Immature natural killer cell (primary cell): ENCODE results near the gene BEND7. TPM values are rescaled to one million over a fixed set of nuclear protein-coding genes. Genes with fewer than 3 reads are reported as not detected.

Experiments used
- DNase-seq, 3 donors: peaks; one replicate each; pipeline ENCODE4 v3.0.0; 2022; ENCODE audit warnings: mixed read lengths in 1 of 3
- H3K27ac Mint-ChIP-seq, 6 donors: one replicate each; pipeline ENCODE4 v1.8.0; 2020; ENCODE audit warnings: mixed read lengths in 6 of 6, mild to moderate bottlenecking in 5 of 6, inconsistent platforms in 4 of 6, moderate library complexity in 3 of 6
- H3K27me3 Mint-ChIP-seq, 3 donors: one replicate each; pipeline ENCODE4 v1.8.0; 2020 to 2021; ENCODE audit warnings: low read depth in 3 of 3, mild to moderate bottlenecking in 3 of 3, mixed read lengths in 3 of 3, moderate library complexity in 3 of 3, inconsistent platforms in 1 of 3
- H3K36me3 Mint-ChIP-seq, 3 donors: one replicate each; pipeline ENCODE4 v1.8.0; 2020; ENCODE audit warnings: mixed read lengths in 3 of 3, inconsistent platforms in 2 of 3, mild to moderate bottlenecking in 2 of 3
- H3K4me1 Mint-ChIP-seq, 2 donors: one replicate each; pipeline ENCODE4 v1.8.0; 2020; ENCODE audit warnings: inconsistent platforms in 2 of 2, mild to moderate bottlenecking in 2 of 2, mixed read lengths in 2 of 2, moderate library complexity in 1 of 2
- H3K4me3 Mint-ChIP-seq, 5 donors: one replicate each; pipeline ENCODE4 v1.8.0; 2020; ENCODE audit warnings: mild to moderate bottlenecking in 5 of 5, mixed read lengths in 5 of 5, inconsistent platforms in 3 of 5, moderate library complexity in 3 of 5
- H3K9me3 Mint-ChIP-seq, 6 donors: one replicate each; pipeline ENCODE4 v1.8.0; 2020; ENCODE audit warnings: mild to moderate bottlenecking in 6 of 6, mixed read lengths in 6 of 6, inconsistent platforms in 4 of 6, moderate library complexity in 3 of 6
- polyA plus RNA-seq, 3 donors: library from polyadenylated mRNA; unstranded; fragments of 300-500 nt; fragmentation: Illumina TruSeq; gene quantifications; one replicate each; pipeline ENCODE4 v1.2.3, GENCODE V29; 2021

Gene BEND7
- polyA plus RNA-seq, 3 donors from 2014 or later, result not detected

DNA sequence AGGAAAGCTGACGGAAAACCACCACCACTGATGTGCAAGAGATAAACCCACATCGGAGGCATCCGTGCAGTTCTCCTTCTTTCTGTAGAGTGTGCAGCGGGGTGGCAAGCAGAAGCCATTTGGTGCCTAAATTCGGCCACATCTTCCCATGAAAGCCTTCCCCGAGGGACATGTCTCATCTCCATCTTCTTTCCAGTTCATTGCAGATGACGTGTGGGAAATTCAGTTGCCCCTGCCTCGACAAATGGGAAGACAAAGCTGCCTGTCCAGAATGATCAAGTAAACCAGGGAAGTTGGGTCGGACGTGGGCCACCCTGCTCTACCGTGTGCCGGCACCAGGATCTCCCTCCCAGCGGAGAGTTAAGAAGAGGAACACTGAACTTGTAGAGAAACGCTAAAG lies 14.5 kb downstream of the BEND7 start:
- Mint-ChIP-seq H3K27me3 (peaks cover 0 to 5% (median 3%) of the 10 kb centered on the region in 3 donors), H3K4me1 (no peaks in the 10 kb centered on the region), H3K27ac (no peak overlapping the region), H3K4me3 (no peak overlapping the region), H3K36me3 (no peaks in the 10 kb centered on the region), H3K9me3 (no peaks in the 10 kb centered on the region)
- DNase-seq, result no peak

DNA sequence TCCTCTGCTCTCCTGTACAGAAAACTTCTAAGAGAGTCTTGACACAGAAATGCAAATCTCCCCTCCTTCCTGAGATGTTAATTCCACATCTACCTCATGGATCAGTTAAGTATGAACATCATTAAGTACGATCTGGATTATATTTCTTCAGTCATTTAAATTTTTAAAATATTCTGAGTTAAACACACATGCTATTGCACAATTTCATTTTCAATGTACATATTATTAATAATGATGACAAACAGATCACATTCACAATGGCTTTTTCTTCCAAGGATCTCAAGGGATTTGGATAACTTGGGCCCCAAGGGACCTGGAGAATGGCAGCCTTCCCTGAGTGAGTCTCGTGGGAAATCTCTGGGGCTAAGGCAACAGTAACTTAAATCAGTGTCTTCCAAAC lies 16.2 kb downstream of the BEND7 start:
- DNase-seq, result no peak
- H3K27me3 Mint-ChIP-seq, result peaks cover 0 to 5% (median 3%) of the 10 kb centered on the region in 3 donors
- H3K27ac Mint-ChIP-seq, result no peak overlapping the region
- H3K4me1 Mint-ChIP-seq, result no peaks in the 10 kb centered on the region
- H3K4me3 Mint-ChIP-seq, result no peak overlapping the region
- no peaks in the 10 kb centered on the region for H3K36me3 Mint-ChIP-seq
- H3K9me3 Mint-ChIP-seq, result no peaks in the 10 kb centered on the region

DNA sequence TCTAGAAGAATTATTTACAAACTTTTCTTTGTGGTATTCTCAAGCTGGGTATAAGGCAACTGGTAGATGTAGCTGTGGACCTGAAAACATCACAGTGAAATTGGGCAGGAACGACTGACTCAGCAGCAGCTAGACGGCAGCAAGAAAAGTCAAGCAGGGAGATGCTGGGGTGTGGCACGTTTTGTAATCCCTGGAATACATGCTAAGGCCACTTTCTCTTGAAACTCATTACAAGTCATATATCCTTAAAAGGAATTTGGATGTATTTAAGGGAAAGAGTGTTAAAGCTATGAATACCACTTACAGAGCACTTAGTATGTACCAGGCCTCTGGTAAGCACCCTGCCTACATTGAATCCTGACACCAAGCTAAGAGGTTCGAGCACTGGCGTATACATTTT lies 17.4 kb downstream of the BEND7 start:
- Mint-ChIP-seq H3K27ac (no peak overlapping the region), H3K9me3 (no peaks in the 10 kb centered on the region), H3K4me3 (no peak overlapping the region), H3K27me3 (peaks cover 0 to 5% (median 2%) of the 10 kb centered on the region in 3 donors), H3K4me1 (no peaks in the 10 kb centered on the region), H3K36me3 (no peaks in the 10 kb centered on the region)
- no peak for DNase-seq

DNA sequence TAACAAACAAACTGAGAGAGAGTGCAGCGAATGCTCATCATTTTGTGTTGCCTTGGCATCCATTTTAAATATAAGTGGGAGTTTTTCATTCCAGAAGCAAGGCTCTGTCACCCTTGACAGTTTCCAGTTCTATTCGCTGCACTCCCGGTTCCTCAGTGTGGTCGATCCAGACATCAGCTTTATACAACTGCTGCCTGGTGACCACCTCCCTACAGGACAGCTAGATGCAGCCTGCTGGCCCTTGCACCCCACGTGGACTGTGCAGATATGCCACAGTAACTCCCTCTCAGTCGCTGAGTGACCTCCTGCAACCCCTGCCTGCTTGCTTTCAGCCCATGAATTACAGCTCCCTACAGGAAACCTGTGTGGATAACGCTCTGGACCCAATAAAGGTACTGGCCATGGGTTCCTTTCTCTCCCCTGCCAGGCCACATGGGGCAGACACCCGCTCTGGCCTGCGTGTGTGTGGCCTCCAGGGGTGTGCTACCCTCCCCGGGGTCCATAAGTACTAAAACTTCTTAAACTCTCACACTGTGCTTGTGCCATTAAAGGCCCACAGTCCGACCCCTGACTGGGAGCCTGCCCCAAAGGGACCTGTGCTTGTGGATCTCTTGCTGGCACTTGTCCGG lies 23.6 kb downstream of the BEND7 start:
- Mint-ChIP-seq H3K27me3 (peaks cover 2 to 6% (median 3%) of the 10 kb centered on the region in 3 donors), H3K9me3 (no peaks in the 10 kb centered on the region), H3K36me3 (no peaks in the 10 kb centered on the region), H3K27ac (no peak overlapping the region), H3K4me1 (no peaks in the 10 kb centered on the region), H3K4me3 (no peak overlapping the region)
- no peak for DNase-seq

DNA sequence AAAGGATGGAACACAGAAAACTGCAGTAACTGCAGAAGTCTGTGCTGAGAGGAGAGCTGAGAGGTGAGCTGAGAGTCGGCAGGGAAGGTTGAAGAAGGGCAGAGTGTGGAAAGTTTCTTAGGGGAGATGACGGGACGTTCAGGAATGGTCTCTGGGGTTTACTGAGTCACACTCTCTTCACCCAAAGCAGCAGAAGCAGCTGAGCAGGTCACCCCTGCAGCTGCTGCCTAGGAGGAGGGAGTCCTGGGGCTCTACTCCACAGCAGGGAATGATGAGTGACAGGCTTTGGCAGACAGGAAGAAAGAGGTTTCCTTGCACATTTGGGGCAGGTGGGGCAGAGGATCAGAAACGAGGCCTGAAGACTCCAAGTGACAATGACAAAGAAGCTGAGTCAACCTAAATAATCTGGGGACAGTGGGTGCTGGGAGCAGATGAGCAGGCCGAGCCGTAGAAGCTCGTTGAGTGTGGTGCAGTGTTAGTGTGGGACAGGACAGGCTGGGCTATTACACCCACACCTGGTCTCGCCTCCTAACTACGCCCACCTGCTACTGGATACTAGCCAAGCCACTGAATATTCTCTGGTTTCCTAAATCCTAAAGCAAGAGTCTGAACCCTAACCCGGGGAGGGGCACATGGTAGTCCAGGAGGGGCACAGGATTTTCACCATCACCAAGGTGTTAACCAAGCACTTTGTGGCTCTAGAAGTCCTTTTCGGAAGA lies 24.9 kb downstream of the BEND7 start:
- Mint-ChIP-seq H3K27ac (no peak overlapping the region), H3K4me1 (no peaks in the 10 kb centered on the region), H3K9me3 (no peaks in the 10 kb centered on the region), H3K36me3 (no peaks in the 10 kb centered on the region), H3K4me3 (no peak overlapping the region), H3K27me3 (peaks cover 0 to 6% (median 3%) of the 10 kb centered on the region in 3 donors)
- DNase-seq, result no peak

DNA sequence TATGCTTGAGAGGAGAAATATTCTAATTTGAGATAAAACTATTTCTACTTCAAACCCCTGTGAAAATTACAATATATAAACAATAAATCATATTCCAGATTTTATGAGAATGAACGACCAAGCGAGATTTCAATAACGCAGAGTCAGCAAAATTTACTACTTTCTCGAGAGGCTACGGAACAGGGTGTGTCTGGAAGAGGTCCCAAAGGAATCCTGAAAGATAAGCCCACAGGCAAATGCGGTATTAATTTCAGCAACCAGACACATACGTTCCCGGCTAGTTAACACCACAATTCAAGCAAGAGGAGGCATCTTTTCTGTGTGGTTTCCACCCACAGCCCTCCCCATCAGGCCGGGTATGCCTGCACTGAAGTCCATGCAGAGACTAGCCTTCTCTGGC lies 26.4 kb downstream of the BEND7 start:
- no peaks in the 10 kb centered on the region for H3K36me3 Mint-ChIP-seq
- peaks cover 0 to 6% (median 3%) of the 10 kb centered on the region in 3 donors for H3K27me3 Mint-ChIP-seq
- DNase-seq, result no peak
- no peak overlapping the region for H3K27ac Mint-ChIP-seq
- no peaks in the 10 kb centered on the region for H3K4me1 Mint-ChIP-seq
- H3K4me3 Mint-ChIP-seq, result no peak overlapping the region
- H3K9me3 Mint-ChIP-seq, result no peaks in the 10 kb centered on the region

DNA sequence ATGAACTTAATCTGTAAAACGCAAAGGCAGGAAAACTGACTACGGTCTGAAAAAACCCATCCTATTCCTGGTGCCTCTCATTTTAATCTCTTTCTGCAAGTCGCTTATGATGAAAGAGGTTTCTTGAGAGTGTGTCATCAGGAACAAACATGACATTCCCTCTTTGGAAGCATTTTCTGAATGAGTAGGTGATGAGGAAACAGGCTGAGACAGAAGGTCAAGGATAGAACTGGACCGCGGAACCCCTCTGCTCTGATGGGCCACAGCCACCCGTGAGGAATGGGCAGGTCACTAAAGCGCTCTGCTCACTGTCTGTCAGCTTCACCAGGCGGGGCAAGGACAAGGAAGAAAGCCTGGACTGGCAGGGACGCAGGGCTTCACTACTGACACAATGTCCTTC lies 28.6 kb downstream of the BEND7 start:
- Mint-ChIP-seq H3K36me3 (no peaks in the 10 kb centered on the region), H3K4me1 (no peaks in the 10 kb centered on the region), H3K27ac (no peak overlapping the region), H3K4me3 (no peak overlapping the region), H3K9me3 (no peaks in the 10 kb centered on the region), H3K27me3 (peaks cover 0 to 6% (median 1%) of the 10 kb centered on the region in 3 donors)
- no peak for DNase-seq

DNA sequence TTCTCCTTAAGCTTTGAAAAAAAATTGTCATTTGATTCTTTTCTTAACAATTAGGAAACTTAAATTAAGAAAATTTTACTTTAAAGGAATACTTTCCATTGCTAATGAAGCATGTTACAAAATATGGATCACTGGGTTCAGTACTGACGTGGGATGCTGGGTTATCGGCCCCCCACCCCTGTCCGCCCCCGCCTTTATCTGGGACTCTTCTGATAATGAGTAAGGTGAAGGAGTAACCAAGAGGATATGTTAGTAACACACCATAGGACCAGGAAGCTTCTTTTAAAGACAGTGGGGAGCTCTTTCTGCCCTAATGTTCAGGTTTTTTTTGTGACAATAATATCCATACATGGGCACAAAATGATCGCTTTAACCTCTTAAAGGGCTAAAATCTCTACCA lies 29.7 kb downstream of the BEND7 start:
- H3K4me1 Mint-ChIP-seq, result no peaks in the 10 kb centered on the region
- H3K27me3 Mint-ChIP-seq, result peaks cover 0 to 2% (median 1%) of the 10 kb centered on the region in 3 donors
- H3K4me3 Mint-ChIP-seq, result no peak overlapping the region
- DNase-seq, result no peak
- H3K9me3 Mint-ChIP-seq, result no peaks in the 10 kb centered on the region
- no peaks in the 10 kb centered on the region for H3K36me3 Mint-ChIP-seq
- H3K27ac Mint-ChIP-seq, result no peak overlapping the region

DNA sequence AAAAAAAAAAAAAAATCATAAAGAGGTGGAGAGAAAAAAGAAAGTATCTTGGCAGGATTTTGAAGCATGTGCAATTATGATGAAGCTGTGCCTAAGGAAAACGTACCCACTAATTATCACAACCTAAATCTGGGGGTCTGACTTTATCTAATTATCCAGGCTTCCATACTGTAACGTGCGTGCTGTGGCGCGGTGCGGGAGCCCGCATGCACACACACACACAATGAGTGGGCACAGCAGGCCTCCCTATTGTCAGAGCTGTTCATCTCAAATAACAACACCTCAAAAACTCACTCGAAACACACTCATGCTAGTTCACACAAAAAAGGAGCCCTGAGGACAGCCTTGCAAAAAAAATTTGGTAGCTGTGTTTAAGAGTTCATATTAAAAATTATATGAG lies 31.9 kb downstream of the BEND7 start:
- peaks cover 0 to 3% (median 0%) of the 10 kb centered on the region in 3 donors for H3K27me3 Mint-ChIP-seq
- H3K9me3 Mint-ChIP-seq, result no peaks in the 10 kb centered on the region
- no peak for DNase-seq
- no peak overlapping the region for H3K27ac Mint-ChIP-seq
- H3K4me1 Mint-ChIP-seq, result no peaks in the 10 kb centered on the region
- no peaks in the 10 kb centered on the region for H3K36me3 Mint-ChIP-seq
- no peak overlapping the region for H3K4me3 Mint-ChIP-seq

DNA sequence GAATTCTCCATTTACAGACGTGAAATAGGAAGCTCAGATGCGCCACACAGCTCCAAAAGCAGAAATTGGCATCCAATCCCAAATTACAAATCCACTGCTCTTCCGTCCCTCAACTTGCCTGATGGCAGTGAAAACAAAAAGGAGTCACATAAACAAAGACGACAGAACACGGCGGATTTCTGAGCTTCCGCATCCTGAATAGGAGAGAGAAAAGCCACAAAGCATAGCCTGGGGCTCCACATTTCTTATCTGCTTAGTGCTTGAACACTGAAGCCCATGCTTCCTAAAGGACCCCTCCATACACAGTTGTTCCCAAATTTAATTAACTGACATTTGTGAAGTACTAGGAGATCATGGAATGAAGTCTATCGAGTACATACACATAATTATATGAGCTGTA lies 32.6 kb downstream of the BEND7 start:
- no peaks in the 10 kb centered on the region for H3K9me3 Mint-ChIP-seq
- H3K27ac Mint-ChIP-seq, result no peak overlapping the region
- H3K4me3 Mint-ChIP-seq, result no peak overlapping the region
- no peaks in the 10 kb centered on the region for H3K4me1 Mint-ChIP-seq
- DNase-seq, result no peak
- peaks cover 0 to 3% (median 0%) of the 10 kb centered on the region in 3 donors for H3K27me3 Mint-ChIP-seq
- H3K36me3 Mint-ChIP-seq, result no peaks in the 10 kb centered on the region

DNA sequence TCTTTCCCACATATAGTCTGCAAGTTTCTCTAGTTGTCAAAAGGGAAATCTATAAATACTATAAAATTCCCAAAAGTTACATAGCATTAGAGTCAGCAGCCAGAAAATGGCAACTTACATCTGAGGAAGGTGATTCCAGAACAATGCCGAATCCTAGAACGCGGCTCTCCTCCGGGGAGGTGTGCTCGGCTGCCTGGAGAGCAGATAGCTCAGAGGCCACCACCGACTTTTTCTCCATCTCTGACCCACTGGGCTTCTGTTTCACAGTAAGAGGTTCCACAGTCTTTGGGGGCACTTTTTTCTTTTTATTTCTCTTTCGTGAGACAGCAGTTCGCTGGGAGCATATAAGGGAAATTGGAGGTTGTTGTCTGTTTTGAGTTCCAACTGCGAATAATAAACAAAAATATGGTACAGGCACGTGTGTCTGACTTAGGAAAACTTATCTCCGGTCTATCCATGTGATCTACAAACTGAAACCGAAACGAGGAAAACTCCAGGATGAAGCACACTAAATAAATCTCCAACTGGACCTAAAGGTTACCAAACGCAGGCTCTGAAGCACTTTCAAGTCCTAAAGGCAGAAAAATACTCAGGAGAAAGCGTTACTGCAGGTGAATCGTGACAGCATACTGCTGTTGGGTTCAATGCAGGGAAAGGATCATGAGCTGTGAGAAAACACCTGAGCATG lies 36.2 kb downstream of the BEND7 start:
- Mint-ChIP-seq H3K27me3 (peaks cover 0 to 3% (median 0%) of the 10 kb centered on the region in 3 donors), H3K27ac (no peak overlapping the region), H3K9me3 (no peaks in the 10 kb centered on the region), H3K4me1 (no peaks in the 10 kb centered on the region), H3K4me3 (no peak overlapping the region), H3K36me3 (no peaks in the 10 kb centered on the region)
- DNase-seq, result no peak

DNA sequence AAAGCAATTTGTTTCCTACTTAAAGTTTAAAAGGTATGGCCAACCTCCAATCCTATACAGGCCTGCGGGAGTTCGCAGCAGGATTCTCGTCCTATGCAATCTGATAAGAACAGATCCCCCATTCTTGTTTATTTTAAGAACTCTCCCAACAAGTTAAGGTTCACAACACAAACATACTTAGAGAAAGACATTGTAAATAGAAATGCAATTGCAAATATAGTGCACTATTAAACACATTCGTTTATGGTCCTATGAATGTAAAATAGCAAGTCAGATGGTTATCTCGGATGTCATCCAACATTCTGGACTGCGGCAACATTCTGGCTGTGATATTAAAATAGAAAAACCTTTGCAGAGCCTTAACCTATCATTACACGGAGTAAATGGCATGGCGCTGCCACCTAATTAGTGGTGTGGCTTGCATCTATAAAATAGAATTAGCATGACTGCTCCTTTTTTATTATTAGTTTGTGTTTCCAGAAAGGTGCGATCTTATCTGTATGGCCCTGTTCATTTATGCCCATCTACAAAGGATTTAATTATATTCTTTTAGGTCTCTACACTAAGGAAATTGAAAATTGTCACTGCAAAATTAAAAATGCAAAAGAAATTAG lies 37.0 kb downstream of the BEND7 start:
- DNase-seq, result no peak
- Mint-ChIP-seq H3K27ac (no peak overlapping the region), H3K4me3 (no peak overlapping the region), H3K27me3 (peaks cover 0 to 3% (median 0%) of the 10 kb centered on the region in 3 donors), H3K9me3 (no peaks in the 10 kb centered on the region), H3K36me3 (no peaks in the 10 kb centered on the region), H3K4me1 (no peaks in the 10 kb centered on the region)

DNA sequence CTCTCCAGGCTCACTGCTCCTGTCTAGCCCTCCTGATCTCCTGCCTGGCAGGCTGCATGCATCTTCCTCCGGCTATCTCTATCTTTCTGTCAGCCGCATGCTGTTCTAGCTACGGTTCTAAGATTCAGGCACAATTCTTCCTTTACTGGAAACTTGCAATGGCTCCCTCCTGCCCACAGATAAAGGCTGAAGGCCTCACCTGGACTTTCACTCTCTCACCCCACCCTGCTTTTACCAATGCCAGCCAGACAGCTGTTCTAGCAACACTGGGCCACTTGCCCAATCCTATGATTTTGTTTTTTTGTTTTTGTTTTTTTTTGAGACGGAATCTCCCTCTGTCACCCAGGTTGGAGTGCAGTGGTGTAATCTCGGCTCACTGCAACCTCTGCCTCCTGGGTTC lies 38.3 kb downstream of the BEND7 start:
- Mint-ChIP-seq H3K4me3 (no peak overlapping the region), H3K27ac (no peak overlapping the region)

DNA sequence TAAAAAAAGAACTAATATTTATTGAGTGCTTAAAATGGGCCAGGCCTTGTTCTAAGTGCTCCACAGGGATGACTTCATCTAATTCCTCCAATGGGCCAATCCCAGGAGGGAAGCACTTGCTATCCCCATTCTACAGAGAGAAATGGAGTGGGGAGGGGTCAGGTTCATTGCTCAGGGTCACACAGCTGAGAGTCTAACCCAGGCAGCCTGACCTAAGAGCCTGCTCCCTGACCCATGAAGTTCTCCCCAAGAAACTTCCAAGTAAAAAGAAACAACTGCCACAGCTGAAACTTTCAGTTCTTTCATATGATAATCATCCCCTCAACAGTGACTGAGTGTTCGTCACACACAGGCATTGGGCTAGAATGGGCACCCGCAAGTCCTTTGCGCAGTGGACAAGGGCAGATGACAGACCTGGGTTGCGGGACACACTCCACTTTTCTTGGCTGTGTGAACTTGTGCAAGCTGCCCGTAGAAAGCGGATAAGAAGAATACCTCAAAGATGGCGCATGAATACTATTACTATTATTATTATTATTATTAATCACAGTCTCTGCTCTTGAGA lies 39.7 kb downstream of the BEND7 start:
- Mint-ChIP-seq H3K36me3 (no peaks in the 10 kb centered on the region), H3K27me3 (peaks cover 0 to 5% (median 1%) of the 10 kb centered on the region in 3 donors), H3K4me1 (no peaks in the 10 kb centered on the region), H3K4me3 (no peak overlapping the region), H3K27ac (no peak overlapping the region), H3K9me3 (no peaks in the 10 kb centered on the region)
- no peak for DNase-seq

More for the DNA sequence above, 38.3 kb downstream of the BEND7 start:
- Mint-ChIP-seq H3K27me3 (peaks cover 0 to 3% (median 0%) of the 10 kb centered on the region in 3 donors), H3K9me3 (no peaks in the 10 kb centered on the region), H3K36me3 (no peaks in the 10 kb centered on the region), H3K4me1 (no peaks in the 10 kb centered on the region)
- DNase-seq, result no peak
